Right lobe of liver (tissue), 4 donors: ENCODE data around the gene NDRG2.

Experiments
- POLR2A ChIP-seq: fragments of 450-650 bp; IDR thresholded peaks from one replicate; pipeline ENCODE4 v1.6.1; 2017; ENCODE audit warnings: antibody characterized with exemption, mild to moderate bottlenecking
- TF ChIP-seq, protein P1 (sequence below), 4 donors: fragments of 200-600 bp in 3 of 4; fragments of 450-650 bp in 1 of 4; IDR thresholded peaks; one replicate each; pipeline versions ENCODE4 v1.5.1 to v1.8.0; 2016 to 2022; ENCODE audit warnings: antibody characterized with exemption in 4 of 4, mild to moderate bottlenecking in 2 of 4
- donor health status: DM: no; HTN: no; CAD: no.
- donor health status: DM: no; HTN: no; CAD: no.
- donor health status: DM: no; HTN: yes; CAD: no.

GRCh38 chr14:20997564-20997963 lies 27.3 kb downstream of the NDRG2 start:
- TF ChIP-seq, protein P1, sequence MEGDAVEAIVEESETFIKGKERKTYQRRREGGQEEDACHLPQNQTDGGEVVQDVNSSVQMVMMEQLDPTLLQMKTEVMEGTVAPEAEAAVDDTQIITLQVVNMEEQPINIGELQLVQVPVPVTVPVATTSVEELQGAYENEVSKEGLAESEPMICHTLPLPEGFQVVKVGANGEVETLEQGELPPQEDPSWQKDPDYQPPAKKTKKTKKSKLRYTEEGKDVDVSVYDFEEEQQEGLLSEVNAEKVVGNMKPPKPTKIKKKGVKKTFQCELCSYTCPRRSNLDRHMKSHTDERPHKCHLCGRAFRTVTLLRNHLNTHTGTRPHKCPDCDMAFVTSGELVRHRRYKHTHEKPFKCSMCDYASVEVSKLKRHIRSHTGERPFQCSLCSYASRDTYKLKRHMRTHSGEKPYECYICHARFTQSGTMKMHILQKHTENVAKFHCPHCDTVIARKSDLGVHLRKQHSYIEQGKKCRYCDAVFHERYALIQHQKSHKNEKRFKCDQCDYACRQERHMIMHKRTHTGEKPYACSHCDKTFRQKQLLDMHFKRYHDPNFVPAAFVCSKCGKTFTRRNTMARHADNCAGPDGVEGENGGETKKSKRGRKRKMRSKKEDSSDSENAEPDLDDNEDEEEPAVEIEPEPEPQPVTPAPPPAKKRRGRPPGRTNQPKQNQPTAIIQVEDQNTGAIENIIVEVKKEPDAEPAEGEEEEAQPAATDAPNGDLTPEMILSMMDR (IDR thresholded peaks at IDR 0.05) = no peak
- TF ChIP-seq POLR2A = no peak
